ENCODE data around the gene LRRTM1. TPM values are rescaled to one million over a fixed set of nuclear protein-coding genes. Genes with fewer than 3 reads are reported as not detected.

Gene LRRTM1
- total RNA-seq, 1 experiment from 2014 or later = not detected

- H4K20me1 ChIP-seq (ENCODE audit: insufficient read depth) = no peaks in the 10 kb centered on the region
- H3K9me3 ChIP-seq (ENCODE audit: control insufficient read depth in 1 of 2, insufficient read depth in 1 of 2, low read depth in 1 of 2, low read length in 2 of 2) = peaks cover 4 to 11% of the 10 kb centered on the region in 2 experiments; a peak in 2 of 4 replicates
- ATAC-seq = no peak
- no peaks in the 10 kb centered on the region for H3K9me2 ChIP-seq (ENCODE audit: insufficient read depth)
- H3K4me3 ChIP-seq (replicated peaks in 1 of 2; ENCODE audit: low read depth in 1 of 2, low read length in 2 of 2) = no peak overlapping the region
- H3K36me3 ChIP-seq (ENCODE audit: control insufficient read depth in 1 of 2, insufficient read depth in 2 of 2, low read length in 2 of 2) = no peaks in the 10 kb centered on the region
- no peaks in the 10 kb centered on the region for H3K4me1 ChIP-seq (ENCODE audit: control insufficient read depth in 1 of 2, insufficient read depth in 2 of 2, low read length in 2 of 2)
- ChIA-PET RAD21 (ENCODE audit: low non-redundant PET in 1 of 2, low total read pairs in 2 of 2, uncharacterized antibody in 2 of 2, unreplicated experiment in 2 of 2) (no interaction called here), POLR2A (no interaction called here), CTCF (no interaction called here)
- no TSS peak for BruUV-seq (replicated peaks)
- no peak overlapping the region for H3K4me2 ChIP-seq (ENCODE audit: low read length)
- H3K9ac ChIP-seq (ENCODE audit: low read length) = no peak overlapping the region
- no peak overlapping the region for H2AFZ ChIP-seq (ENCODE audit: low read depth, low read length, poor library complexity, severe bottlenecking)
- H3K79me2 ChIP-seq (ENCODE audit: insufficient read depth, low read length) = no peaks in the 10 kb centered on the region
- intact Hi-C loops (cut with micrococcal nuclease) = no loop called here
- H3K27ac ChIP-seq (ENCODE audit: low read depth, low read length) = no peak overlapping the region
- no peak for TF ChIP-seq POLR2A (IDR thresholded peaks at IDR 0.05; ENCODE audit: borderline replicate concordance, extremely low read depth, insufficient read depth, insufficient read length)
- no peak for TF ChIP-seq ZBTB33 (IDR thresholded peaks at IDR 0.05; ENCODE audit: extremely low read depth, insufficient replicate concordance, low read length)
- TF ChIP-seq EZH2 (IDR thresholded peaks at IDR 0.05) = no peak
- TF ChIP-seq CBX3 (IDR thresholded peaks at IDR 0.05; ENCODE audit: low read depth) = no peak
- TF ChIP-seq, protein P1, sequence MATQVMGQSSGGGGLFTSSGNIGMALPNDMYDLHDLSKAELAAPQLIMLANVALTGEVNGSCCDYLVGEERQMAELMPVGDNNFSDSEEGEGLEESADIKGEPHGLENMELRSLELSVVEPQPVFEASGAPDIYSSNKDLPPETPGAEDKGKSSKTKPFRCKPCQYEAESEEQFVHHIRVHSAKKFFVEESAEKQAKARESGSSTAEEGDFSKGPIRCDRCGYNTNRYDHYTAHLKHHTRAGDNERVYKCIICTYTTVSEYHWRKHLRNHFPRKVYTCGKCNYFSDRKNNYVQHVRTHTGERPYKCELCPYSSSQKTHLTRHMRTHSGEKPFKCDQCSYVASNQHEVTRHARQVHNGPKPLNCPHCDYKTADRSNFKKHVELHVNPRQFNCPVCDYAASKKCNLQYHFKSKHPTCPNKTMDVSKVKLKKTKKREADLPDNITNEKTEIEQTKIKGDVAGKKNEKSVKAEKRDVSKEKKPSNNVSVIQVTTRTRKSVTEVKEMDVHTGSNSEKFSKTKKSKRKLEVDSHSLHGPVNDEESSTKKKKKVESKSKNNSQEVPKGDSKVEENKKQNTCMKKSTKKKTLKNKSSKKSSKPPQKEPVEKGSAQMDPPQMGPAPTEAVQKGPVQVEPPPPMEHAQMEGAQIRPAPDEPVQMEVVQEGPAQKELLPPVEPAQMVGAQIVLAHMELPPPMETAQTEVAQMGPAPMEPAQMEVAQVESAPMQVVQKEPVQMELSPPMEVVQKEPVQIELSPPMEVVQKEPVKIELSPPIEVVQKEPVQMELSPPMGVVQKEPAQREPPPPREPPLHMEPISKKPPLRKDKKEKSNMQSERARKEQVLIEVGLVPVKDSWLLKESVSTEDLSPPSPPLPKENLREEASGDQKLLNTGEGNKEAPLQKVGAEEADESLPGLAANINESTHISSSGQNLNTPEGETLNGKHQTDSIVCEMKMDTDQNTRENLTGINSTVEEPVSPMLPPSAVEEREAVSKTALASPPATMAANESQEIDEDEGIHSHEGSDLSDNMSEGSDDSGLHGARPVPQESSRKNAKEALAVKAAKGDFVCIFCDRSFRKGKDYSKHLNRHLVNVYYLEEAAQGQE (IDR thresholded peaks at IDR 0.05; ENCODE audit: low read depth) = no peak
- TF ChIP-seq EZH2phosphoT487 (IDR thresholded peaks at IDR 0.05; ENCODE audit: borderline replicate concordance) = no peak
- no peak for TF ChIP-seq SRF (IDR thresholded peaks at IDR 0.05; ENCODE audit: low read depth)
- TF ChIP-seq SP1 (IDR thresholded peaks at IDR 0.05; ENCODE audit: low read depth) = no peak
- TF ChIP-seq CEBPB (IDR thresholded peaks at IDR 0.05; ENCODE audit: low read depth) = no peak
- DNase-seq (ENCODE audit: low read depth, low spot score) = no peak
- H3K27me3 ChIP-seq (ENCODE audit: insufficient read depth, low read length) = no peaks in the 10 kb centered on the region
These were observed 38.3 kb downstream of the LRRTM1 start for GRCh38 chr2:80266231-80266630.
